GM12892 (cell line): ENCODE results near the gene PRDM16.

Source experiments
- DNase-seq: peaks from one replicate; pipeline ENCODE4 v3.0.0; 2011; ENCODE audit not compliant: insufficient read length
- FAIRE-seq: peaks from 2 replicates; lab custom pipeline; 2011; peaks lifted over from hg19 to GRCh38; lab: Jason Lieb, UNC
- POLR2A ChIP-seq: IDR thresholded peaks from 2 replicates; pipeline ENCODE4 v1.6.1; 2011; ENCODE audit warnings: low read depth, low read length, control low read depth
- POLR2AphosphoS5 ChIP-seq: IDR thresholded peaks from 2 replicates; pipeline ENCODE4 v1.6.1; 2011; ENCODE audit warnings: low read depth, low read length, control low read depth
- TAF1 ChIP-seq: IDR thresholded peaks from 2 replicates; pipeline ENCODE4 v1.6.1; 2011; ENCODE audit warnings: low read depth, mild to moderate bottlenecking, control low read depth, low read length, borderline replicate concordance

PRDM16 gene

DNA sequence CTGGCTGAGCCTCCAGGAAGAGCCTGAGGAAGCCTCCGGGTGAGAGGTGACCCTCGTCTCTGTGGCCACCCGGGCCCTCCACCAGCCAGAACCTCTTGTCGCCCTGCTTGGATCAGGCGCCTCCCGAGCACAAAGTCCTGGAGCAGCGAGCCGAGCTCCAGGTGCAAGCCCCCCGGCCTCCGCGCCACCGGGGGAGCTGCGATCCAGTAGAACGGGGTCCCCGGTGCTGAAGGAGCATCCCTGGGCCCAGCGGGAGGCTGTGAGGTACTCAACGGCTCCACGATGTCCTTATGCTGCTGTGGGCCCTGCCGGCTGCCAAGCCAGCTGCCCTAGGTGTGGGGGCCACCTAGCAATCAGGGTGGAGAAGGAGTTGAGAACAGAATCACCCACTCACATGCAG, 102.8 kb downstream of the PRDM16 start:
- TF ChIP-seq POLR2A = no peak
- FAIRE-seq (no peak), DNase-seq (no peak)

- DNase-seq (no peak), FAIRE-seq (no peak)
- no peak for TF ChIP-seq TAF1
- TF ChIP-seq POLR2AphosphoS5 = no peak
- TF ChIP-seq POLR2A = no peak
Measured at GRCh38 chr1:3172431-3173380, 103.7 kb downstream of the PRDM16 start.

DNA sequence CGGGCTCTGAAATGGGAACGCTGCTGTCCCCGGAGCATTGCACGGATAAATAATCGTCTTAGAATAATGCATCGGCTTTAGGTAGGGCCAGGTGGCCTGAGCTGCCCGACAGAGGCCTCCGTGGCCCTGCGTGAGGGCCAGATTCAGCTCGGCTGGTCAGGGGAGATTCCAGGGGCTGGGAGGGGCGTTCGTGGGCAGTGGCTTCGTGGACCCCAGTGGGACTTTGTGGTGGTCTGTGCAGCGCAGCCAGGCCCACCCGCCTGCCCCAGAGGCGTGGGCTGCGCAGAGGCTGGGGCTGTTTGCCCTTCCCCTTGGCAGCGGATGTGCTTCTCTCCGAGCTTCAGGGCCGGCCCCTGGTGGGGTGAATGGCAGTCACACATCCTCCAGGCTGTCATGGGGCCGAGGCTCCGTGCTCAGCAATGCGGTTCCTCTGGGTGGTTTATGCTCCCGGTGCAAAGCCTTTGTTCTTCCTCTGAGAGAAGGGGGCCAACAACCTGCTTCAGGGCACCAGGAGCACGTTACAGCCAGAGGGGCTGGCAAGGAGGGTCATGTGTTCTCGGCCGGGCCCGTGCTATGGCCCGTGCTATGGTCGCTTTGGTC, 104.5 kb downstream of the PRDM16 start:
- no peak for TF ChIP-seq POLR2A
- TF ChIP-seq POLR2AphosphoS5 = no peak
- TF ChIP-seq TAF1 = no peak
- DNase-seq (no peak), FAIRE-seq (no peak)

- no peak for FAIRE-seq
- DNase-seq = no peak
- TF ChIP-seq POLR2A = no peak
- TF ChIP-seq TAF1 = no peak
- TF ChIP-seq POLR2AphosphoS5 = no peak
Measured at GRCh38 chr1:3174487-3175247, 105.7 kb downstream of the PRDM16 start.

- TF ChIP-seq POLR2A = no peak
- no peak for TF ChIP-seq TAF1
- no peak for TF ChIP-seq POLR2AphosphoS5
- no peak for DNase-seq
- no peak for FAIRE-seq
Measured at GRCh38 chr1:3175486-3175885, 106.5 kb downstream of the PRDM16 start.

GRCh38 chr1:3176028-3176427, 107.0 kb downstream of the PRDM16 start:
- TF ChIP-seq POLR2A (no peak), TAF1 (no peak), POLR2AphosphoS5 (no peak)
- FAIRE-seq (no peak), DNase-seq (no peak)

DNA sequence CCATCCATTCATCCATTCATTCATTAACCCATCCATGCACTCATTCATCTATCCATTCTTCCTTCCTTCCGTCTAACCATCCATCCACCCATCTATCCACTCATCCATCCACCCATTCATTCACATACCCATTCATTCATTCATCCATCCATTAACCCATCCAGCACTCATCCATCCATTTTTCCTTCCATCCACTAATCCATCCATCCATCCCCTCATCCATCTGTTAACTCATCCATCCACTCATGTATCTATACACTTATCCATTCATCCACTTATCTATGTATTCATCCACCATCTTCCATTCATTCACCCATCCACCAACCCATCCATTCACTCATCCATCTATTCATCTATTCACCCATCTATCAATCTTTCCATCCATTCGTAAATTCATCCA, 107.8 kb downstream of the PRDM16 start:
- no peak for FAIRE-seq
- TF ChIP-seq POLR2A (no peak), TAF1 (no peak)

DNA sequence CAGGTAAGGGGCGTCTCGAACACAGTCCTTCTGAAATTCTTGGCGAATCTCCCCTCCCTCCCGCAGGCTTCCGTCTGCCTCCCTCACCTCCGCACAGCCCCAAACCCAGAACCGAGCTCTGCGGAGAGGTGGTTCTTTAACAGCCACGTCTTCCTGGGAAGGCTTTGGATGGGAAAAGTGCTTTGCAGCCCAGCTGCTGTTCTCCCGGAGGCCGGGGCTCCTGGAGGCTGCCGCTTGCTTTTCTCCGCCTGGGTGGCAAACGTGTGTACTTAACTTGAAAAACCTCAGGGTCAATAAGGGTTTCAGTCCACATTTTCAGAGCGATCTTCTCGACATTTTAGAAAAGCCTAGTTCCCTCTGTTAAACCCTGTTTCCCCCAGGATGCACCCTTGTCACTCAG, 109.3 kb downstream of the PRDM16 start:
- TF ChIP-seq TAF1 = no peak
- TF ChIP-seq POLR2A = no peak
- no peak for TF ChIP-seq POLR2AphosphoS5
- DNase-seq = no peak
- FAIRE-seq = no peak

More for the DNA sequence above, 107.8 kb downstream of the PRDM16 start:
- no peak for DNase-seq

GRCh38 chr1:3179471-3179870, 110.5 kb downstream of the PRDM16 start:
- DNase-seq = no peak
- FAIRE-seq = no peak
- no peak for TF ChIP-seq POLR2A
- TF ChIP-seq POLR2AphosphoS5 = no peak
- no peak for TF ChIP-seq TAF1

DNA sequence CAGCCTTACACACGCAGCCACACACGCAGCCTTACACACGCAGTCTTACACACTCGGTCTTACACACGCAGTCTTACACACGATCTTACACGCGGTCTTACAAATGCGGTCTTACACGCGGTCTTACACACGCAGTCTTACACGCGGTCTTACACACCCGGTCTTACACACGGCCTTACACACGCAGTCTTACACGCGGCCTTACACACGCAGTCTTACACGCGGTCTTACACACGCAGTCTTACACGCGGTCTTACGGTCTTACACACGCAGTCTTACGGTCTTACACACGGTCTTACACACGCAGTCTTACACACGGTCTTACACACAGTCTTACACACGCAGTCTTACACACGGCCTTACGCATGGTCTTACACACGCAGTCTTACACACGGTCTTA, 111.9 kb downstream of the PRDM16 start:
- no peak for DNase-seq
- no peak for TF ChIP-seq TAF1
- TF ChIP-seq POLR2AphosphoS5 = no peak
- TF ChIP-seq POLR2A = no peak
- FAIRE-seq = no peak

- no peak for FAIRE-seq
- DNase-seq = no peak
- TF ChIP-seq POLR2A = no peak
- no peak for TF ChIP-seq POLR2AphosphoS5
- no peak for TF ChIP-seq TAF1
Measured at GRCh38 chr1:3181956-3182355, 113.0 kb downstream of the PRDM16 start.
